NCI-H526 treated with DMSO at 0.1 percent for 48 hours (cell line): ENCODE results near the gene ALDOB.

ENCODE experiments used
- DNase-seq: peaks from one replicate; lab custom pipeline; 2025; lab: John Stamatoyannopoulos, UW

Gene ALDOB

GRCh38 chr9:101383361-101383760 lies 52.2 kb downstream of the ALDOB start:
- no peak for DNase-seq

GRCh38 chr9:101381833-101382342 lies 53.7 kb downstream of the ALDOB start:
- no peak for DNase-seq

GRCh38 chr9:101381118-101381517 lies 54.5 kb downstream of the ALDOB start:
- no peak for DNase-seq

GRCh38 chr9:101380295-101380694 lies 55.3 kb downstream of the ALDOB start:
- no peak for DNase-seq

GRCh38 chr9:101376111-101376848 lies 59.3 kb downstream of the ALDOB start:
- no peak for DNase-seq

GRCh38 chr9:101375546-101375945 lies 60.0 kb downstream of the ALDOB start:
- DNase-seq = no peak

- DNase-seq = no peak
Measured at GRCh38 chr9:101372327-101373118, 63.1 kb downstream of the ALDOB start.

- no peak for DNase-seq
Measured at GRCh38 chr9:101371813-101372212, 63.8 kb downstream of the ALDOB start.
